Breast epithelium (tissue), 4 donors: ENCODE data around the gene TWF2. TPM values are rescaled to one million over a fixed set of nuclear protein-coding genes. Genes with fewer than 3 reads are reported as not detected.

Source experiments
- DNase-seq, 2 donors: peaks; one replicate each; pipeline ENCODE4 v3.0.0-alpha.2; 2019; ENCODE audit warnings: low spot score in 2 of 2
- H3K27ac ChIP-seq, 2 donors: fragments of 200-600 bp; sonication (generic) in 1 of 2; one replicate each; pipeline ENCODE4 v1.5.1; 2016 to 2019; ENCODE audit warnings: mild to moderate bottlenecking in 1 of 2
- H3K27me3 ChIP-seq, 2 donors: fragments of 200-600 bp; sonication (generic) in 1 of 2; one replicate each; pipeline versions ENCODE4 v1.5.1 to v1.6.0; 2017 to 2019; ENCODE audit warnings: control low read depth in 1 of 2, mild to moderate bottlenecking in 1 of 2
- H3K36me3 ChIP-seq: fragments of 200-600 bp; one replicate; pipeline ENCODE4 v1.5.1; 2019
- H3K4me1 ChIP-seq, 2 donors: fragments of 200-600 bp; sonication (generic); one replicate each; pipeline ENCODE4 v1.5.1; 2016 to 2019; ENCODE audit warnings: control low read depth in 1 of 2
- H3K4me3 ChIP-seq, 3 donors: fragments of 200-600 bp; sonication (generic); 1 replicate in 2 of 3; 2 replicates in 1 of 3; pipeline ENCODE4 v1.5.1; 2016 to 2019; ENCODE audit warnings: mild to moderate bottlenecking in 3 of 3, moderate library complexity in 2 of 3
- H3K9me3 ChIP-seq, 2 donors: fragments of 200-600 bp; sonication (generic) in 1 of 2; one replicate each; pipeline ENCODE4 v1.5.1; 2016 to 2019; ENCODE audit warnings: control low read depth in 1 of 2
- CTCF ChIP-seq, 3 donors: fragments of 450-650 bp; IDR thresholded peaks; one replicate each; pipeline ENCODE4 v1.5.1; 2016 to 2017; ENCODE audit warnings: antibody characterized with exemption in 3 of 3, mild to moderate bottlenecking in 3 of 3, moderate library complexity in 3 of 3
- POLR2A ChIP-seq: fragments of 450-650 bp; IDR thresholded peaks from one replicate; pipeline ENCODE4 v1.6.1; 2016; ENCODE audit warnings: antibody characterized with exemption, mild to moderate bottlenecking, moderate library complexity
- POLR2AphosphoS5 ChIP-seq, 3 donors: sonication (generic); formaldehyde crosslinking; IDR thresholded peaks; one replicate each; pipeline ENCODE4 v1.6.1; 2017; ENCODE audit warnings: antibody characterized with exemption in 3 of 3
- intact Hi-C: fragments of 100-400 bp; cut with DNase I; formaldehyde crosslinking; loops from one replicate; pipeline ENCODE4 v1.15.1; 2023; ENCODE audit warnings: low total_unique reads
- total RNA-seq, 3 donors: library from RNA; depleted of rRNA; stranded (reverse); fragments of >200 nt; gene quantifications; one replicate each; pipeline ENCODE4 v1.1.0, GENCODE V29; 2016

TWF2 gene
- total RNA-seq, 3 donors from 2014 or later, result 52.7 to 84.5 (median 65.2) TPM

- peaks cover 13 to 15% of the 10 kb centered on the region in 2 donors for H3K4me1 ChIP-seq
- no peak for TF ChIP-seq POLR2AphosphoS5 (IDR thresholded peaks at IDR 0.05)
- TF ChIP-seq POLR2A, result no peak
- TF ChIP-seq CTCF (IDR thresholded peaks at IDR 0.05), result no peak
- no peak for DNase-seq
- H3K9me3 ChIP-seq, result no peaks in the 10 kb centered on the region
- H3K4me3 ChIP-seq, result peak overlapping the region; percentile 70 to 96 (median 78)
- intact Hi-C loops, result loop anchor here (10.0 kb wide), 1 partner anchor 87 kb away; no protein-coding TSS in a partner anchor
- no peaks in the 10 kb centered on the region for H3K36me3 ChIP-seq
- H3K27ac ChIP-seq, result peak overlapping the region; percentile 94 to 95
- no peaks in the 10 kb centered on the region for H3K27me3 ChIP-seq
Measured at GRCh38 chr3:52238193-52238760, 681 bp downstream of the TWF2 start.

- no peak for TF ChIP-seq POLR2A
- TF ChIP-seq CTCF (IDR thresholded peaks at IDR 0.05), result no peak
- peak; percentile 34 to 53 (median 34) for TF ChIP-seq POLR2AphosphoS5 (IDR thresholded peaks at IDR 0.05)
- Histone ChIP-seq H3K4me3 (peak overlapping the region; percentile 70 to 96 (median 78)), H3K9me3 (no peaks in the 10 kb centered on the region), H3K36me3 (no peaks in the 10 kb centered on the region), H3K27me3 (no peaks in the 10 kb centered on the region), H3K27ac (peak overlapping the region; percentile 94 to 95), H3K4me1 (peaks cover 13 to 15% of the 10 kb centered on the region in 2 donors)
- intact Hi-C loops, result loop anchor here (10.0 kb wide), 1 partner anchor 87 kb away; no protein-coding TSS in a partner anchor
- peak; percentile 86 to 88 for DNase-seq
Measured at GRCh38 chr3:52237657-52238172, 1.2 kb downstream of the TWF2 start.

GRCh38 chr3:52237006-52237656 is 1.8 kb downstream of the TWF2 start:
- TF ChIP-seq POLR2A (no peak), CTCF (IDR thresholded peaks at IDR 0.05) (no peak), POLR2AphosphoS5 (IDR thresholded peaks at IDR 0.05) (no peak)

GRCh38 chr3:52236424-52236886 is 2.5 kb downstream of the TWF2 start:
- no peaks in the 10 kb centered on the region for H3K27me3 ChIP-seq
- peak overlapping the region; percentile 94 to 95 for H3K27ac ChIP-seq
- no peaks in the 10 kb centered on the region for H3K9me3 ChIP-seq
- TF ChIP-seq POLR2A, result no peak
- TF ChIP-seq CTCF (IDR thresholded peaks at IDR 0.05), result no peak
- no peak for TF ChIP-seq POLR2AphosphoS5 (IDR thresholded peaks at IDR 0.05)
- peaks cover 13 to 15% of the 10 kb centered on the region in 2 donors for H3K4me1 ChIP-seq
- peak overlapping the region in 1 of 3 donors; percentile 96 for H3K4me3 ChIP-seq
- no peaks in the 10 kb centered on the region for H3K36me3 ChIP-seq
- DNase-seq, result no peak
- intact Hi-C loops, result loop anchor here (10.0 kb wide), 1 partner anchor 88 kb away; no protein-coding TSS in a partner anchor

More at GRCh38 chr3:52237006-52237656, 1.8 kb downstream of the TWF2 start:
- DNase-seq, result no peak
- Histone ChIP-seq H3K27ac (peak overlapping the region; percentile 94 to 95), H3K36me3 (no peaks in the 10 kb centered on the region), H3K4me1 (peaks cover 13 to 15% of the 10 kb centered on the region in 2 donors), H3K27me3 (no peaks in the 10 kb centered on the region), H3K9me3 (no peaks in the 10 kb centered on the region), H3K4me3 (peak overlapping the region; percentile 70 to 96 (median 78))
- intact Hi-C loops, result loop anchor here (10.0 kb wide), 1 partner anchor 88 kb away; no protein-coding TSS in a partner anchor
